Natural killer cell (primary cell): ENCODE results near the gene FLVCR2. TPM values are rescaled to one million over a fixed set of nuclear protein-coding genes. Genes with fewer than 3 reads are reported as not detected.

Experiments used
- ATAC-seq, 3 donors: fragments of 150-1000 bp in 2 of 3; fragments of 200-7000 bp in 1 of 3; cut with Tn5 transposase; 1 replicate in 1 of 3; 2 replicates in 2 of 3; pipeline ENCODE4 v1.10.0; 2021; ENCODE audit warnings: mild to moderate bottlenecking in 2 of 3, moderate library complexity in 2 of 3
- DNase-seq, 2 donors: peaks; one replicate each; pipeline versions ENCODE4 v3.0.0 to v3.0.0-alpha.2; 2013 to 2021; ENCODE audit warnings: mixed read lengths in 1 of 2
- H3K27ac ChIP-seq: one replicate; pipeline ENCODE4 v1.5.1; 2013; ENCODE audit warnings: mild to moderate bottlenecking, low read length
- H3K27me3 ChIP-seq: one replicate; pipeline ENCODE4 v1.6.1; 2013; ENCODE audit warnings: low read length; ENCODE audit not compliant: control insufficient read depth, insufficient read depth
- H3K36me3 ChIP-seq: one replicate; pipeline ENCODE4 v1.6.1; 2013; ENCODE audit warnings: low read length; ENCODE audit not compliant: control insufficient read depth, insufficient read depth
- H3K4me1 ChIP-seq: one replicate; pipeline ENCODE4 v1.6.1; 2013; ENCODE audit warnings: low read length; ENCODE audit not compliant: control insufficient read depth, insufficient read depth
- H3K4me3 ChIP-seq: one replicate; pipeline ENCODE4 v1.5.1; 2013; ENCODE audit warnings: low read length
- H3K9me3 ChIP-seq: one replicate; pipeline ENCODE4 v1.6.1; 2013; ENCODE audit warnings: low read length; ENCODE audit not compliant: control insufficient read depth, insufficient read depth
- H3K27ac Mint-ChIP-seq, 2 donors: one replicate each; pipeline ENCODE4 v1.8.0; 2022; ENCODE audit warnings: mild to moderate bottlenecking in 2 of 2, mixed read lengths in 2 of 2, moderate library complexity in 1 of 2
- H3K27me3 Mint-ChIP-seq, 2 donors: one replicate each; pipeline ENCODE4 v1.8.0; 2022; ENCODE audit warnings: low read depth in 2 of 2, mixed read lengths in 2 of 2
- H3K36me3 Mint-ChIP-seq: one replicate; pipeline ENCODE4 v1.8.0; 2022; ENCODE audit warnings: mixed read lengths
- H3K4me1 Mint-ChIP-seq, 2 donors: one replicate each; pipeline ENCODE4 v1.8.0; 2022; ENCODE audit warnings: mixed read lengths in 2 of 2
- H3K4me3 Mint-ChIP-seq: one replicate; pipeline ENCODE4 v1.8.0; 2022; ENCODE audit warnings: mild to moderate bottlenecking, moderate library complexity, mixed read lengths
- H3K9me3 Mint-ChIP-seq, 2 donors: one replicate each; pipeline ENCODE4 v1.8.0; 2022; ENCODE audit warnings: mixed read lengths in 2 of 2
- CTCF ChIP-seq: fragments of 200-600 bp; IDR thresholded peaks from one replicate; pipeline ENCODE4 v1.8.0; 2022; ENCODE audit warnings: antibody characterized with exemption
- WGBS: methylation state at CpG from one replicate; pipeline ENCODE4 v1.1.7; 2013; ENCODE audit warnings: missing lambda C conversion rate; ENCODE audit not compliant: insufficient coverage; 5-methylcytosine and 5-hydroxymethylcytosine counted together
- intact Hi-C: fragments of 100-400 bp; cut with micrococcal nuclease; formaldehyde crosslinking; loops from one replicate; pipeline ENCODE4 v1.14.2; 2022
- total RNA-seq, 4 donors: library from RNA; stranded (reverse); fragments of 120-200 nt in 1 of 4; gene quantifications; one replicate each; pipeline versions ENCODE4 v1.2.3 to v1.2.4, GENCODE V29; 2013 to 2022

The FLVCR2 gene
- total RNA-seq, 3 donors from 2014 or later (not counting 1 experiment from before 2014, with no cell fraction given): 1.4 to 4.8 (median 2.1) TPM

DNA sequence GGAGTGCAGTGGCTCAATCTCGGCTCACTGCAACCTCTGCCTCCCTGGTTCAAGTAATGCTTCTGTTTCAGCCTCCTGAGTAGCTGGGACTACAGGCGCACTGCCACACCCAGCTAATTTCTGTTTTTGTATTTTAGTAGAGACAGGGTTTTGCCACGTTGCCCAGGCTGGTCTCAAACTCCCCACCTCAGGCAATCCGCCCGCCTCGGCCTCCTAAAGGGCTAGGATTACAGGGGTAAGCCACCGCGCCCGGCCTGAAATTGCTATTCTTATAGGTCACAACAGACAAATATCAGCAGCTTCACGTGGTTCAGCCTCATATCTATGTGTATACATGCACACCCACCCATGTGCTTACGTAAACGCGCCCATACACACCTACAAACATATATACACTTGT lies 32.5 kb upstream of the FLVCR2 start:
- no peaks in the 10 kb centered on the region for H3K27me3 ChIP-seq
- peaks cover 31% of the 10 kb centered on the region for H3K4me1 ChIP-seq
- DNase-seq (no peak), ATAC-seq (no peak)
- H3K36me3 Mint-ChIP-seq: no peaks in the 10 kb centered on the region
- H3K27ac Mint-ChIP-seq: no peak overlapping the region
- H3K4me3 ChIP-seq: no peak overlapping the region
- peaks cover 20% of the 10 kb centered on the region for H3K36me3 ChIP-seq
- no peak overlapping the region for H3K27ac ChIP-seq
- peaks cover 17 to 23% of the 10 kb centered on the region in 2 donors for H3K4me1 Mint-ChIP-seq
- H3K9me3 Mint-ChIP-seq: no peaks in the 10 kb centered on the region
- no peak for TF ChIP-seq CTCF
- intact Hi-C loops: no loop called here
- H3K27me3 Mint-ChIP-seq: no peaks in the 10 kb centered on the region
- no peak overlapping the region for H3K4me3 Mint-ChIP-seq
- no peaks in the 10 kb centered on the region for H3K9me3 ChIP-seq
- 96% methylated on average over 13 of the region's 13 CpGs for WGBS

- no peaks in the 10 kb centered on the region for H3K27me3 ChIP-seq
- Mint-ChIP-seq H3K9me3 (no peaks in the 10 kb centered on the region), H3K27ac (peak overlapping the region; percentile 48 to 57), H3K4me3 (no peak overlapping the region), H3K27me3 (no peaks in the 10 kb centered on the region), H3K36me3 (no peaks in the 10 kb centered on the region), H3K4me1 (peaks cover 6 to 11% of the 10 kb centered on the region in 2 donors)
- ATAC-seq (no peak), DNase-seq (no peak)
- intact Hi-C loops: no loop called here
- H3K4me3 ChIP-seq: no peak overlapping the region
- H3K27ac ChIP-seq: no peak overlapping the region
- no peak for TF ChIP-seq CTCF
- H3K9me3 ChIP-seq: no peaks in the 10 kb centered on the region
- peaks cover 20% of the 10 kb centered on the region for H3K36me3 ChIP-seq
- 95% methylated on average over 11 of the region's 11 CpGs for WGBS
- H3K4me1 ChIP-seq: peaks cover 16% of the 10 kb centered on the region
Measured at GRCh38 chr14:75547552-75548250, 30.7 kb upstream of the FLVCR2 start.

GRCh38 chr14:75548544-75548943 lies 29.9 kb upstream of the FLVCR2 start:
- TF ChIP-seq CTCF: no peak
- peaks cover 7% of the 10 kb centered on the region for H3K4me1 ChIP-seq
- Mint-ChIP-seq H3K36me3 (no peaks in the 10 kb centered on the region), H3K27ac (peak overlapping the region; percentile 48 to 57), H3K4me1 (peaks cover 0 to 6% of the 10 kb centered on the region in 2 donors), H3K4me3 (no peak overlapping the region), H3K27me3 (no peaks in the 10 kb centered on the region), H3K9me3 (no peaks in the 10 kb centered on the region)
- intact Hi-C loops: no loop called here
- H3K4me3 ChIP-seq: no peak overlapping the region
- peaks cover 20% of the 10 kb centered on the region for H3K36me3 ChIP-seq
- no peaks in the 10 kb centered on the region for H3K27me3 ChIP-seq
- no peak for ATAC-seq
- 71% methylated on average over 7 of the region's 7 CpGs for WGBS
- DNase-seq: no peak
- H3K27ac ChIP-seq: no peak overlapping the region
- no peaks in the 10 kb centered on the region for H3K9me3 ChIP-seq

GRCh38 chr14:75549169-75549568 lies 29.3 kb upstream of the FLVCR2 start:
- DNase-seq (peak in 1 of 2 donors; percentile 41), ATAC-seq (no peak)
- intact Hi-C loops: no loop called here
- peaks cover 2% of the 10 kb centered on the region for H3K4me1 ChIP-seq
- Mint-ChIP-seq H3K27ac (peak overlapping the region; percentile 48 to 57), H3K4me3 (no peak overlapping the region), H3K4me1 (peaks cover 0 to 6% of the 10 kb centered on the region in 2 donors), H3K9me3 (no peaks in the 10 kb centered on the region), H3K36me3 (no peaks in the 10 kb centered on the region), H3K27me3 (no peaks in the 10 kb centered on the region)
- 47% methylated on average over 5 of the region's 5 CpGs for WGBS
- TF ChIP-seq CTCF: no peak
- no peak overlapping the region for H3K27ac ChIP-seq
- peaks cover 20% of the 10 kb centered on the region for H3K36me3 ChIP-seq
- H3K4me3 ChIP-seq: no peak overlapping the region
- no peaks in the 10 kb centered on the region for H3K27me3 ChIP-seq
- H3K9me3 ChIP-seq: no peaks in the 10 kb centered on the region
